GM12891 (cell line): Measurements from ENCODE around the gene SMYD3.

Source experiments
- POLR2A ChIP-seq: IDR thresholded peaks from 2 replicates; pipeline ENCODE4 v1.6.1; 2011; ENCODE audit warnings: low read depth, low read length, control low read depth
- POLR2AphosphoS5 ChIP-seq: IDR thresholded peaks from 2 replicates; pipeline ENCODE4 v1.6.1; 2011; ENCODE audit warnings: low read depth, low read length, control low read depth
- TAF1 ChIP-seq: IDR thresholded peaks from 2 replicates; pipeline ENCODE4 v1.6.1; 2011; ENCODE audit warnings: low read depth, low read length, control low read depth

- TF ChIP-seq TAF1, result no peak
- TF ChIP-seq POLR2AphosphoS5, result no peak
- no peak for TF ChIP-seq POLR2A
Observed at GRCh38 chr1:246512230-246512629, 5.2 kb upstream of the SMYD3 start.
